OCI-M1 (cell line): ENCODE data around the gene SPRYD3.

Source experiments
- DNase-seq: peaks from one replicate; lab custom pipeline; 2025; lab: John Stamatoyannopoulos, UW

SPRYD3 gene

DNA sequence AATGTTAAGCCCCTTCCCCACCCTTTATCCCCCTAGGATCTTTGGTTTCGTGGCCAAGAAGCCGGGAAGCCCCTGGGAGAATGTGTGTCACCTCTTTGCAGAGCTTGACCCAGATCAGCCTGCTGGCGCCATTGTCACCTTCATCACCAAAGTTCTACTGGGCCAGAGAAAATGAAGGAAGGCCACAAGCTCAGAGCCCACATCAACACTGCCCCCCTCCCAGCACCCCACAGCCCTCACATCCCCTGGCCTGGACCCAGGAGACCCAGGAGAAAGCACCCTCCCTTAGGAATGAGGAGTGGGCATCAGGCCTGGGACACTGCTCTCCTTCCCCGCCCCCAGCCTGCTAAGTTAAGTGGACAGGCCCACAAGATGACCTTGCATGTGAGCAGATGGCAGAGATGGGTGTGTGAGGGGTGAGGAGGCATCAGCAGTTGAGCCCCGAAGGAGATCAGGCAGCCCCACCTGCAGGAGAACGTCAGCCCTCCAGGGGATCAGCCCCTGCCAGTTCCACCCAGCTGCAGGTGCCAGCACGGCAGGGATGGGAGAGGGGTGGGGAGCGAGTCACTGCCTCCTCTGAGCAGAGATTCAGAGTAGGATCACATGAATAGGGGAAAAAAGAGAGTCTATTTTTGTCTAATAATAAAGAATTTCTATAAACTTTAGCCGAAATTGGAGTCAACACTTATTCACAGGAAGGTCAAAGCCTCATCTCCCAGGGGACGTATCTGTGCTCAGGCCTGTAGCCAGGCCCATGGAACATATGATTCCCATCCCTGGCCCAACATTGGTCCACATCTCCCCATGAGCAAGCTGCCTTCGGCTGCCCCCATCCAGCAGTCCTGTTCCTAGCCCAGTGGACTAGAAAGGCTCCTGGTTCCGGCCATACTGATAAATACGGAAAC, 15.2 kb downstream of the SPRYD3 start:
- DNase-seq, result no peak

DNA sequence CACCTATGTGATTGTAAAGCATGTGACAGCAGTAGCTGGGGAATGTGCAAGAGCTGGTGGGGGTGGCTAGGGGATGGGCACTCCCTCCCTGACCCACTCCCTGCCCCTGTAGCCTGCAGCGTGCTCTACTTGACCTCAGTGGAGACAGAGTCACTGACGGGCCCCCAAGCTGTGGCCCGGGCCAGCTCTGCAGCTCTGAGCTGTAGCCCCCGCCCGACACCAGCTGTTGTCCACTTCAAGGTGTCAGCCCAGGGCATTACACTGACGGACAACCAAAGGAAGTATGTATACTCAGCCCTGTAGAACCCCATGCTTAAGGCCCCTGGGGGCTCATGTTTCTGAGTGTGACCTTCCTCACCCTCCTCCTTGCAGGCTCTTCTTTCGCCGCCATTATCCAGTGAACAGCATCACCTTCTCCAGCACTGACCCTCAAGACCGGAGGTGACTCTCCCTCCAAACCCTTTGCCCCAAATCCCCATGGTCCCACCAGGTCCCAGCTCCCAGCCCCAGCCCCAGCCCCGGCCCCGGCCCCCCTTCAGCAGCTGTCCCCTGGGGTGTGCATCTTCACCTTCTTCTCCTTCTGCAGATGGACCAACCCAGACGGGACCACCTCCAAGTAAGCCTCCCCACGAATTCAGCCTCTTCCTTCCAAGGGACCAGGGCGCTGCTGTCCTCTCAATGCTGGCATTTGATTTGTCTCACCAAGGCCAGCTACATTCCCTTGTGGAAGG, 16.0 kb downstream of the SPRYD3 start:
- DNase-seq, result no peak

DNA sequence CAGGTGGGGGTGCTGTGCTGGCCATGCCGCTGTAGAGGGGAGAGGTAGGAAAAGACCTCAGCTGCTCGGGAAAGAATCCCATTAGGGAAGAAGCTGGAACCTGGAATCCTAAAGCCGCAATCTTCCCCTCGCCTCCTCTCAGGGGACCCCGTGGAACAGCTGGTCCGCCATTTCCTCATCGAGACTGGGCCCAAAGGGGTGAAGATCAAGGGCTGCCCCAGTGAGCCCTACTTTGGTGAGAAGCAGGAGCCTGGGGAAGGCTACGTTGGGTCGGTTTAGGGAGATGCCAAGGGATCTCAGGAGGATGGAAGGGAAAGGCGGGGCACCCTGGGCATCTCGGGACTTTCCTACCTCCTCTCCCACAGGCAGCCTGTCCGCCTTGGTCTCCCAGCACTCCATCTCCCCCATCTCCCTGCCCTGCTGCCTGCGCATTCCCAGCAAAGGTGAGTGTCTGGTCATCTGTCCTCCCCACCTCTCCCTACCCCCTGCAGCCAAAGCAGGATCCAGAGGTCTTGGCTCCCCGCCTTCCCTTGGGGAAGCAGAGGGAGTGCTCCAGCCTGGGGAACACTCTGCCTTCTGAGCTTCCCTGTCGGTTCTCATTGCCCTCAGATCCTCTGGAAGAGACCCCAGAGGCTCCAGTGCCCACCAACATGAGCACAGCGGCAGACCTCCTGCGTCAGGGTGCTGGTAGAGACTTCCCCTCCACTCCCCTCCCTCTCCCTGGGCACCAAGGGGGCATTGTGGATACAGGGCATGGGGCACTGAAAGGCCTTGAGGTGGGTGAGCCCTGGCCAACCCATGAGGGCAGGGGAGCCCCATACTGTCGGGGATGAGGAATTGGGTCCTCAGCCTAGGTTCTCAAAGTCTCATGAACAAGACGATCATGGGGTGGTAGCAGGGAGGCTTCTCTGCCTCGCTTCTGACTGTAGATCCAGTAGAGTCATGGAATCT, 16.9 kb downstream of the SPRYD3 start:
- DNase-seq, result no peak

DNA sequence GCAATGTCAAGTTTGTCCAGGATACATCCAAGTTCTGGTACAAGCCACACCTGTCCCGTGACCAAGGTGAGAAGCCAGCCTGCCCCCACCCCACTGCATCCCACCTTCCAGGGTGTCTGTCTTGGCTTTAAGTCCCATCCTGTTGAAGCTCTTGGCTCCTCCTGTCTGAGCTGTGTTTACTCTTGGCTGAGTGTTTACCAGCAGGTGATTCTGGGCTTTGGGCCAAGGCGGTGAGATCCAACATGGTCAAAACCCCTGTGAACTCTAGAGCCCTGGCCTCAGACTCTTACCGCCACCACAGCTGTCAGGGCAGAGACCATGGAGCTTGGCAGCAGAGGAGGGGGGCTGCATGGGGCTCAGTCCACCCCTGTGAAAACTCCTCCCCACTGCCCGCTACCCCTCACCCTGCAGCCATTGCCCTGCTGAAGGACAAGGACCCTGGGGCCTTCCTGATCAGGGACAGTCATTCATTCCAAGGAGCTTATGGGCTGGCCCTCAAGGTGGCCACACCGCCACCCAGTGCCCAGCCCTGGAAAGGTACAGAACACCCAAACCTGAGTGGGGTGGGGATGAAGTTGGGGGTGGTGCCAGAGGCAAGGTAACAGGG, 17.7 kb downstream of the SPRYD3 start:
- peak; percentile 22 for DNase-seq

DNA sequence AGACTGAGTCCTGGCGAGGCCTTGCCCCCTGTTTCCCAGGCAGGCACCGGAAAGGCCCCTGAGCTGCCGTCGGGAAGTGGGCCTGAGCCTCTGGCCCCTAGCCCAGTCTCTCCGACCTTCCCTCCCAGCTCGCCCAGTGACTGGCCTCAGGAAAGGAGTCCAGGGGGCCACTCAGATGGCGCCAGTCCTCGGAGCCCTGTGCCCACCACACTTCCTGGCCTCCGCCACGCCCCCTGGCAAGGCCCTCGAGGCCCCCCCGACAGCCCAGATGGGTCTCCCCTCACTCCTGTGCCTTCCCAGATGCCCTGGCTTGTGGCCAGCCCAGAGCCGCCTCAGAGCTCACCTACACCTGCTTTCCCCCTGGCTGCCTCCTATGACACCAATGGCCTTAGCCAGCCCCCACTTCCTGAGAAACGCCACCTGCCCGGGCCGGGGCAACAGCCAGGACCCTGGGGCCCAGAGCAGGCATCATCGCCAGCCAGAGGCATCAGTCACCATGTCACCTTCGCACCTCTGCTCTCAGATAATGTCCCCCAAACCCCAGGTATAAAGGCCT, 18.4 kb downstream of the SPRYD3 start:
- no peak for DNase-seq

DNA sequence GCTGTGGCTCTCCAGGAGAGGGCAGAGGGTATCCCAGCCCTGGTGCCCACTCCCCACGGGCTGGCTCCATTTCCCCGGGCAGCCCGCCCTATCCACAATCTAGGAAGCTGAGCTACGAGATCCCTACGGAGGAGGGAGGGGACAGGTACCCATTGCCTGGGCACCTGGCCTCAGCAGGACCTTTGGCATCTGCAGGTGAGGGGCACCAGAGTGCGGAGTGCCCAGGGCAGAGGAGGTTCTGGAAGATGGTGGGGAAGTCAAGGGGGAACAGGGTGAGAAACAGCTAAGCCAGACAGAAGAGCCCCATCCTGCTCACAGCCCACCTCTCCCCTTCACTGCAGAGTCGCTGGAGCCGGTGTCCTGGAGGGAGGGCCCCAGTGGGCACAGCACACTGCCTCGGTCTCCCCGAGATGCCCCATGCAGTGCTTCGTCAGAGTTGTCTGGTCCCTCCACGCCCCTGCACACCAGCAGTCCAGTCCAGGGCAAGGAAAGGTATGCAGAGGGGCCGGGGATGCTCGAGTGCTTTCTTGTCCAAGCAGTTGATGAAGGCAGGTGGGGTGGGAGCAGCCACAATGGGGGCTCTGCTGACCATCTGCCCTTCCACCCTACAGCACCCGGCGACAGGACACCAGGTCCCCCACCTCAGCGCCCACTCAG, 19.0 kb downstream of the SPRYD3 start:
- DNase-seq, result no peak

DNA sequence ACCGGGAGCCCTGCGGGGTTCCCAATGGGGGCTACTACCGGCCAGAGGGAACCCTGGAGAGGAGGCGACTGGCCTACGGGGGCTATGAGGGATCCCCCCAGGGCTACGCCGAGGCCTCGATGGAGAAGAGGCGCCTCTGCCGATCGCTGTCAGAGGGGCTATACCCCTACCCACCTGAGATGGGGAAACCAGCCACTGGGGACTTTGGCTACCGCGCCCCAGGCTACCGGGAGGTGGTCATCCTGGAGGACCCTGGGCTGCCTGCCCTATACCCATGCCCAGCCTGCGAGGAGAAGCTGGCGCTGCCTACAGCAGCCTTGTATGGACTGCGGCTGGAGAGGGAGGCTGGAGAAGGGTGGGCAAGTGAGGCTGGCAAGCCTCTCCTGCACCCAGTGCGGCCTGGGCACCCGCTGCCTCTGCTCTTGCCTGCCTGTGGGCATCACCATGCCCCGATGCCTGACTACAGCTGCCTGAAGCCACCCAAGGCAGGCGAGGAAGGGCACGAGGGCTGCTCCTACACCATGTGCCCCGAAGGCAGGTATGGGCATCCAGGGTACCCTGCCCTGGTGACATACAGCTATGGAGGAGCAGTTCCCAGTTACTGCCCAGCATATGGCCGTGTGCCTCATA, 19.6 kb downstream of the SPRYD3 start:
- DNase-seq, result no peak

DNA sequence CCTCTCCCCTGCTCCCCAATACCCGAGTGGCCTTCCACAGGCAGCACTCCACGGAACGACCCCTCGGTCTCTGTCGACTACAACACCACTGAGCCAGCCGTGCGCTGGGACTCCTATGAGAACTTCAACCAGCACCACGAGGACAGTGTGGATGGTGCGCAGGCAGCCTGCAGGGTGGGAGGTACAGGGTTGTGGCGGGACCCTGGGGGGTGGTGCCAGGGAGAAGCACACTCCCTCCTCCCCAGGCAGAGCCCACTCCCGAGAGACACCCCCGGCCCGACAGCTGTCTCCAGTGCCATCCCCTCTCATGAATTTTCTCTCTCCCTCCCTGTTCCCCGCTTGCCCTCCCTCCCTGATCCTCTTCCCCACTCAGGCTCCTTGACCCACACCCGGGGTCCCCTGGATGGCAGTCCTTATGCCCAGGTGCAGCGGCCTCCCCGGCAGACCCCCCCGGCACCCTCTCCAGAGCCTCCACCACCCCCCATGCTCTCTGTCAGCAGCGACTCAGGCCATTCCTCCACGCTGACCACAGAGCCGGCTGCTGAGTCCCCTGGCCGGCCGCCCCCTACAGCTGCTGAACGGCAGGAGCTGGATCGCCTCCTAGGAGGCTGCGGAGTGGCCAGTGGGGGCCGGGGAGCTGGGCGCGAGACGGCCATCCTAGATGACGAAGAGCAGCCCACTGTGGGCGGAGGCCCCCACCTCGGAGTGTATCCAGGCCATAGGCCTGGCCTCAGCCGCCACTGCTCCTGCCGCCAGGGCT, 20.3 kb downstream of the SPRYD3 start:
- no peak for DNase-seq

DNA sequence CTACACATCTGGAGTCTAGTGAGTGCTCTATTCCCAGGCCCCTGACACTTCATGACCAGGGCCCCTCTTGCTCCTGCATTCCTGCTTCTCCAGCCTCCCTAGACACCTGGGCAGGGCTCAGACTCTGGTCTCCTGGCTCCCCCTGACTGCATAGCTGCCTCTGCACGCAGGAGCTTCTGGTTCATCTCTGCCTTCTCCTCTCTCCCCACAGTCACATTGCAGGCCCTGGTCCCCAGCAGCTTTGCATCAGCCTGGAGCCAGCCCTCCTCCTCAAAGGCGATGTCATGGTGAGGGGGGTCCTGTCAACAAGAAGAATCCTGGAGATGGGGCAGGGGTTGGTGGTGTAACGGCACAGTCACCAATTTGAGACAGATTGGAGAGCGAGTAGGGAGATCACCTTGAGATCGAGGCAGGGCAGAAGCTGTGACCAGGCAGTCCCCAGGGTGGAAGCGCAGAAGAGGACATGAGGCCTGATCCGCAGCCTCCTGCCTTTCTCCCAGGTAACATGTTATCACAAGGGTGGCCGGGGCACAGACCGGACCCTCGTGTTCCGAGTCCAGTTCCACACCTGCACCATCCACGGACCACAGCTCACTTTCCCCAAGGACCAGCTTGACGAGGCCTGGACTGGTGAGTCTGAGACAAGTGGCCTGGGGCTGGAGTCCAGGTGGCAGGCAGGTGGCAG, 21.2 kb downstream of the SPRYD3 start:
- no peak for DNase-seq

DNA sequence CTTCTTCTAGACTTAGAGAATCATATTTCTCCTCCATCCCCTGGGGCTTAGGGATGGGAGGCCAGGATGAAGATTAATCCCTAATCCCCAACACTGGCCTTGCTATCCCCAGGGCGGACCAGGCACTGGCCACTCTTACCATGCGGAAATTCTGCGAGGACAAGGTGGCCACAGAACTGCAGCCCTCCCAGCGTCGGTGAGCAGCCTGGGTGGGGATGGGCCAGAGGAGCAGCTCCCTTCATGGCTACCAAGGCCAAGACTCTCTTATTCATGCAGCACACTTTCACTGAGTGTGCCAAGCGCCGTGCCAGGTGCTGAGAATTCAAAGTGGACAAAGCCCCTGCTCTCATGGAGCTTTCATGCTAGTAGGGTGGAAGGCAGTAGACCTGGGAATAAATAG, 22.3 kb downstream of the SPRYD3 start:
- no peak for DNase-seq

DNA sequence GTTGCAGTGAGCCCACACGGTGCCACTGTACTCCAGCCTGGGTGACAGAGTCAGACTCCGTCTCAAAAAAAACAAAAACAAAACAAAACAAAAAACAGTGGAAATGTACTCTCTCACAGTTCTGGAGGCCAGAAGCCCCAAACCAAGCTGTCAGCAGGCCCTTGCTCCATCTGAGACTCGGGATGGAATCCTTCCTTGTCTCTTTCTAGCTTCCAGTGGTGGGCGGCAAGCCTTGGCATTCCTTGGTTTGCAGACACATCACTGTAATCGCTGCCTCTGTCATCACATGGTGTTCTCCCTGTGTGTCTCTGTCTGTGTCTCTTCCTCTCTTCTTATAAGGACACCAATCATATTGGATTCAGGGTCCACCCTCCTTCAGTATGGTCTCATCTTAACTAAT, 22.9 kb downstream of the SPRYD3 start:
- DNase-seq, result no peak

DNA sequence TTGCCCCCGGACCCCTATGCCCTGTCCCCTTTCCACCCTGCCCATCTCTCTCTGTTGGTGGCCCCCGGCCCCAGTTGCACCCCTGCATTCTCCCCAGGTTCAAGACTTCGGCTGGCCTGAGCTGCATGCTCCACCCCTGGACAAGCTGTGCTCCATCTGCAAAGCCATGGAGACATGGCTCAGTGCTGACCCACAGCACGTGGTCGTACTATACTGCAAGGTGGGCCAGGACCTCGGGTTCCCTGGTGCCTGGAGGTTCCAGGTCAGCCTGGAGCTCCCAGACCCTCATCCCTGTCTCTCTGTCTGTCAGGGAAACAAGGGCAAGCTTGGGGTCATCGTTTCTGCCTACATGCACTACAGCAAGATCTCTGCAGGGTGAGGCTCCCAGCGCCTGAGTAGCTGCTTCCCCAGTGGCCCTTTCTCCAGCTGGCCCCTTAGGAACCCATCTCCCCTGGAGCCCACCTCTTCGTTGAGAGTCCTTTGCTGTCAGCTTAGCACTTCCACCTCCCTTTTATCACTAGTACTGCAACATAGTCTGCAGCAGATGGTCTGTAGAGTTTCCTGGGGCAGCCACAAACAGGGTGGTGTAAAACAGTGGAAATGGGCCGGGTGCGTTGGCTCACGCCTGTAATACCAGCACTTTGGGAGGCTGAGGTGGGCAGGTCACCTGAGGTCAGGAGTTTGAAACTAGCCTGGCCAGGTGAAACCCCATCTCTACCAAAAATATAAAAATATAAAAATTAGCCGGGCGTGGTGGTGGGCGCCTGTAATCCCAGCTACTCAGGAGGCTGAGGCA, 23.5 kb downstream of the SPRYD3 start:
- no peak for DNase-seq

DNA sequence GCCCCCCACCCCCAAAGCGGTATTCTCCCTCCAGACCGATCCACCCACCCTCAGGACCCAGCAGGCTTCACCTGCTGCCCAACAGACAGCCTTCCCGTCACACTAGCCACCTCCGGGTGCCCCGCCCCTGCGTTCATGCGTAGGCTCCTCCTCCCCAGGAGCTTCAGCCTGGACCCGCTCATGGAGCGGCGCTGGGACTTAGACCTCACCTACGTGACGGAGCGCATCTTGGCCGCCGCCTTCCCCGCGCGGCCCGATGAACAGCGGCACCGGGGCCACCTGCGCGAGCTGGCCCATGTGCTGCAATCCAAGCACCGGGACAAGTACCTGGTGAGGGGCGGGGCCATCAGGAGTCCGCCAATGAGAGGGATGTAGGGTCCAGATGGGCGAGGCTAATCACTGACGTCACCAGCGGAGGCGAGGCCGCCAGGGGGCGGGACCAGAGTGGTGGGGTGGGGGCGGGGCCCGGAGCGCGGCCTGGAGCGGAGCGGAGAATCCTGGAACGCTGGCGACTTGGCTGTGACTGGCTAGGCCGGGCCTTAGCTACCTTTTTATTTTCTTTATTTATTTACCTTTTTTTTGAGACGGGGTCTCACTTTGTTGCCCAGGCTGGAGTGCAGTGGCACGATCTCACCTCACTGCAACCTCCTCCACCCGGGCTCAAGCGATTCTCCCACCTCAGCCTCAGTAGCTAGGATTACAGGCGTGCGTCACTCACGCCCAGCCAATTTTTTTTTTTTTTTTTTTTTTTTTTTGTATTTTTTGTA, 24.9 kb downstream of the SPRYD3 start:
- DNase-seq, result peak; percentile 92

DNA sequence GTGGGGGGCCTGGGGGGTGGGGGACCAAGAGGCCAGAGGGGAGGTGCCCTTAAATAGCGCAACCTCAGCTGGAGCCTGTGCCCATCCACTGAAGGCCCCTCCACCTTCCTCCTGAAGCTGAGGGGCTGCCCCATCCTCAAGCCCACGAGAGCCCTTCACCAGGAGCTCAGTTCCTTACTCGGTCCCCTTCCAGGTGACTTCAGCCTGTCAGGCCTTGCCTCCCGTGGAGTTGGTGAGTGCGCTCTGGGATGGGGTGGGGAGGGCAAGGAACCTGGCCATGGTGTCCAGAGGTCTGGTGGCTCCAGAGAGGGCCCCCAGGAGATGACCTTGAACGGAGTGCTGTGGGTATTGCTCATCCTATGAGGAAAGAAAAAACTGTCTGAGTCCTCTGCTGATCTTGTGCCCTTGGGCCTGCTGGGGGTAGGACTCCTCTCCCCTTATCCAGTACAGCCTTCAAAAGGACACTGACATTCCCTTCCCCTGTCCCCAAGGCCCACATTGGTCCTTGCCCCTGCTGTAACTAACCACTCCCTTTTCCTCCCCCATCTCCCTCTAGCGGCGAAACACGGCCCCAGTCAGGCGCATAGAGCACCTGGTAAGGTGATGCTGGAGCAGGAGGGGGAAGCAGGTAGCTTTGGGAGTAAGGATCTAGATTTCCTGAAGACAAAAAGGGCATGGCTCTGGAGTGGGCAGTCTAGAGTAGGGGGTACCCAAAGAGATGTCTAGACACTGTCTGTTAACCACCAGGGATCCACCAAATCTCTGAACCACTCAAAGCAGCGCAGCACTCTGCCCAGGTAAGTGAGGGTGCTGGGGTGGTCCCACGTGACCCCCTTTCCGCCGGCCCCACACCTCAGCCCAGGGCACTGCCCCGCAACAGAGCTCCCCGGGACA, 25.7 kb downstream of the SPRYD3 start:
- peak; percentile 46 for DNase-seq

DNA sequence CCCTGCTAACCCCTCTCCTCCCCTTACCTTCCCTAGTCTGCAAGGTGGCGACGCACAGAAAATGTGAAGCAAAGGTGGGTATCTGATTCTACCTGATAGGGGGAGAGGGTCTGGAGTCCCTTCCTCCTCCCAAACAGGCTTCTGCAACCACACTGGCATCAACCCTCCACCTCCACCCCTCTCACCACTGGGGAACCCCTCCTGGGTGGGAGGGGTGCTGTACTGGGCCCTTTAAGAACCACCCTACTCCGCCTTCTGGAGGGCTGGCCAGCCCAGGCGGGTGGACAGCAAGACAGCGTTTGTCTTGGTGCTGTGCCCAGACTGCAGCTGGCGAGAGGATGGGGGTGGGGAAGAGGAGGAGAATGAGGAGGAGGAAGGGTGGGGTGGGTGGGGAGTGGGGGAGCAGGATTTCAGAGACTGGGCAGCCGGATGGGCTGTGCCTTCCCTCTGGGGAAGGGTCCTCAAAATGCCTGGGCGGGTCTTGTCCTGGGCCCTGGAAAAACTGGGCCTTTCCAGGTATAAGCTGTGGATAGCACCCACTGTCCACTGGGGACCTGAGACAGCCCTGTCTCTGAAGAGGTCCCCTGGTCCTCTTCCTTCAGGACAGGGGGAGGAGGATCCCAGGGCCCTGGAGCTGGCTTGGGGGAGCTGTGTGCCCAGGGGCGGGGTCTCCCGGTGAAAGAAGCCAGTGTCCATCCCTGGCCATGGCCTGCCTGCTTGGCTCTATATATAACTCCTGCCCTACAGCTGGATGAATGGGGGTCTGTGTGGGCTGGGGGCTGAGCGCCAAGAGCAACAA, 26.6 kb downstream of the SPRYD3 start:
- DNase-seq, result no peak
